Stimulated activated CD8-positive, alpha-beta memory T cell treated with anti-CD3 and anti-CD28 coated beads, Interleukin-2, amount 100 ng/mL, for 1 hour (primary cell): Measurements from ENCODE around the gene CMYA5.
"Not testable (repeated sequence)": the region's sequence is repeated elsewhere in the genome, so short reads cannot be mapped to it uniquely, and the experiment has no call there.

Experiments
- DNase-seq, 2 donors: peaks; one replicate each; pipeline ENCODE4 v3.0.0-alpha.2; 2020; ENCODE audit warnings: low read depth in 2 of 2

The CMYA5 gene

DNA sequence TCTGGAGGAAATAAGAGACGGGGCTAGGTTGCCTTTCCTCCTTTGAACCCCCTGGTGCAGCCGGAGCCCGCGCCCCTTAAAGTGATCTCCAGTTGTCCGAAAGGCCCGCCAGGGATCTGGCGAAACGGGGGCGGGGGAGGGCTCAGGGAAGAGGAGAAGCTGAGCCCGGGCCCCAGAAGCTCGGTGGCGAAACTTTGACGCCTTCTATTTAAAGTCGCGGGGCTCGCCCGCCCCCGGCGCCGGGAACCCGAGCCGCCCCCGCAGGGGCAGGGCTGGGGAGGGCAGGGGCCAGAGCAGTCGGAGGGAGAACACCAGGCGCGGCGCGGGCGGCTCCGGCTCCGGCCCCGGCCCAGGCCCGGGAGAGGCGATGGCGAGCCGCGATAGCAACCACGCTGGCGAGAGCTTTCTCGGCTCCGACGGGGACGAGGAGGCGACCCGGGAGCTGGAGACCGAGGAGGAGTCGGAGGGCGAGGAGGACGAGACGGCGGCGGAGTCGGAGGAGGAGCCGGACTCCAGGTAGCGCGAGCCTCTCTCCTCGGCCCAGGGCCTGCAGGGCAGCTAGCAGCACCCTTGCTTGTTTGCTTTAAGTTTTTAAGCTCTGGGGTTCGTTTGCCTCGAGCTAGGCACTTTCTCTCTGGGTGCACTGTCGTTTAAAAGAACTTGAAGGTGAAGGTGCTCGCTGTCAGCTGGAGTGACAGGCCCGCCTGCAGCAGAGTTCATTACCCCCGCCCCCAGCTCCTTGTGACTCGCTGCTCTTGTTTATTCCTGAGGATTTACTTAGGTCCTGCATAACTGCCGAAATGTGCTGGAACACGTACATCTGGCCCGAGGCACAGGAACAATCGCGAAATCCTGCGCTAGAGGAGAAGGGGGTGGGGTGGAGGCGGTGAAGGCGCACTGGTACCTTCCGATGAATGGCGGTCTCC, at the start of gene CMYA5:
Gene CMYA5, plus strand, starts transcription at position 296 of the 926 bp plus-strand sequence. Its CDS starts 72 bp downstream, at position 368.
- no peak for DNase-seq

DNA sequence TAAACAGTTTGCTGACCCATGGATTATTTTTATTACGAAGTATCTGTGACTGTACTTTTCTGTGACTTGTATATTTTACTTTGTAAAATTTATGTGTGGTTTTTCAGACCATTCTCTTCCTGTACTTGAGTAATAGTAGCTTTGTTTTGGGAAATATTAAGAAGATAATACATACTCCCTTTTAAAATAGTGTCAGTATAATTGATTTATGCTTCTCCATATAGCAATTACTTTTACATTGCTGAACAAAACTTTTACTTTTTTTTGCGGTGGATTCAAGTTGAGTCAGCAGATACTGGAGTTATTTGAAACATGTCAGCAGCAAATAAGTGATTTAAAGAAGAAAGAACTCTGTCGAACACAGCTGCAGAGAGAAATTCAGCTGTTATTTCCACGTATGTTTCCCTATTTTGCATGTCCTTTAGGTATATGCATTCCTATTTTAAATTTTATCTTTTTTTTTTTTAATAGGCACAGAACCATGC, 49.0 kb upstream of the CMYA5 start:
- DNase-seq, result no peak

DNA sequence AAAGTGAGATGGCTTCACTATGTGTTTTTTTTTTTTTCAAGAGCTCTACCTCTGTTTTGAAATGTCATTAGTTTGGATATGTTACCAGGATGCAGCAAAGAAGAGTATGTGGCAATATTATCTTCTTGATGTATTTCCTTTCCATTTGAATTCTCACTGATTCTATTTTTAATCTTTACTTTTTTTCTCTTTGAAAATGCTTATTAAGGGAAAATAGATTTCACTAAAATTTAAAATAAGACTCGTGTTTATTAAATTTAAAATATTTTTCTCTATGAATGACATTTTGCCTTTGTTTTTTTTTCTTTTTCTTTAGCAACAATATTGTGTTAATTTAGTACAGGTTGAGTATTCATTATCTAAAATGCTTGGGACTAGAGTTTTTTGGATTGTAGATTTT, 48.2 kb upstream of the CMYA5 start:
- no peak for DNase-seq

DNA sequence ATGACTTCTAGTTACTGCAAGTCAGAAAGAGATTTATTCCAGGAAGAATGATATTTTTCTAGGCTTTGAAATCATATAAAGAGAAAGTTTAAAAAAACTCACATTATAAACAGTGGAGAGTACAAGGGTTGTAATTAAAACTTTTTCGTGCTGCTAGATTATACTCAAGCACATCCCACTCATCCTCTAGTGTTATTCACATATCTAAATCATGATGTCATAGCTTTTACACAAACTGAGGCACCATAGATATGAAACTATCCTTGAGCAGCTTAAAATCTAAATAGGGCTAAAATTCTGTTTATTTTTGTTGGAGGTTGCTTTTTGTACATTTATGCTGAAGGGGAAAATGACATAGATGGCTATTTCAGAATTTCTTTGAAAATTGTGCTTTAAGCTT, 47.4 kb upstream of the CMYA5 start:
- DNase-seq, result no peak

DNA sequence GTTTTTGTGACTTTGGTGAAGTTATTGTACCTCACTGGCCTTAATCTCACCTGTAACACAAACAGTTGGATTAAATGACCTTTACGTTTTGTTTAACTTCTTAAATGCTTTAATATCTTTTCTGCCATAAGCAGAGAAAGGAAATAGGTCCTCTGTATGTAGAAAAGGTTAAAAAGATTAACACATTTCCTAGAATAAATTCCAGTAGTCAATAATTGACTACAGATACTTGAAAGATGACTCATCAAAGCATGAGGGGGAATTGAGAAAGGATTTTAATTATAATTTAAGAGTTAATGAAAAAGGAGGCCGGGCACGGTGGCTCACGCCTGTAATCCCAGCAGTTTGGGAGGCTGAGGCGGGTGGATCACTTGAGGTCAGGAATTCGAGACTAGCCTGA, 35.8 kb upstream of the CMYA5 start:
- DNase-seq, result no peak

DNA sequence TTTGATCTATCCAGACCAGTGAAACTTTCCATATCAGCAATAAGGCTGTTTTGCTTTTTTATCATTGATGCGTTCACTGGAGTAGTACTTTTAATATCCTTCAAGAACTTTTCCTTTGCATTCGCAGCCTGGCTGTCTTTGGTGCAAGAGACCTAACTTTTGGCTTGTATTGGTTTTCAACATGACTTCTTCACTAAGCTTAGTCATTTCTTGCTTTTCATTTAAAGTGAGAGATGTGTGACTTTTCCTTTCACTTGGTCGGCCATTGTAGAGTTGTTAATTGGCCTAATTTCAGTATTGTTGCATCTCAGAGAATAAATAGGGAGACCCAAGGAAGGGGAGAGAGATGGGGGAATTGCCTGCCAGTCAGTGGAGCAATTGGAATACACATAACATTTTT, 26.4 kb upstream of the CMYA5 start:
- no peak for DNase-seq

DNA sequence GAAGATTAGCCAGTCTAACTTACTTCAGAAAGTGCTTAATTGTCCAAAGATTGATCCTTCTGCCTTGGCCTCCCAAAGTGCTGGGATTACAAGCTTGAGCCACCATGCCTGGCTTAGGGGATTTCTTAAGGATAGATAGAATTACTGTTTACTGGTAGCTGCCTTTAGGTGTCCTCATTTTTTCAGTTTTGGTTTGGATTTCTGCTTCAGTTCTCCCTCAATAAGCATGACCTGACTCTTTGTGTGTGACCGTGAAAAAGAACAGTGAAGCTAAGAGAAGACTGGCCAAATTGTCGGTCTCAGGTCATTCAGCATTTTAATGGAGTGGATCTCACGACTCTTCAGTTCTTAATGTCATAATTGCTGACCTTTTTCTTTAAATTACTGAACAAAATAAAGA, 22.9 kb upstream of the CMYA5 start:
- no peak for DNase-seq

DNA sequence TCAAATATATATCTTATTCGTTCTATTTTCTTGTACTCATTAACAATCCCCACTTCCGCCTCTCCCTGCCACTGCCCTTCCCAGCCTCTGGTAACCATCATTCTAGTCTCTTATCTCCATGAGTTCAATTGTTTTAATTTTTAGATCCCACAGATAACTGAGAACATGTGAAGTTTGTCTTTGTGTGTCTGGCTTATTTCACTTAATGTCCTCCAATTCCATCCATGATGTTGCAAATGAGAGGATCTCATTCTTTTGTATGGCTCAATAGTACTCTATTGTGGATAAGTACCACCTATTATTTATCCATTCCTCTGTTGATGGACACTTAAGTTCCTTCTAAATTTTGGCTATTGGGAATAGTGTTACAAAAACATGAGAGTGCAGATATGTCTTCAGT, 17.2 kb upstream of the CMYA5 start:
- DNase-seq, result no peak

DNA sequence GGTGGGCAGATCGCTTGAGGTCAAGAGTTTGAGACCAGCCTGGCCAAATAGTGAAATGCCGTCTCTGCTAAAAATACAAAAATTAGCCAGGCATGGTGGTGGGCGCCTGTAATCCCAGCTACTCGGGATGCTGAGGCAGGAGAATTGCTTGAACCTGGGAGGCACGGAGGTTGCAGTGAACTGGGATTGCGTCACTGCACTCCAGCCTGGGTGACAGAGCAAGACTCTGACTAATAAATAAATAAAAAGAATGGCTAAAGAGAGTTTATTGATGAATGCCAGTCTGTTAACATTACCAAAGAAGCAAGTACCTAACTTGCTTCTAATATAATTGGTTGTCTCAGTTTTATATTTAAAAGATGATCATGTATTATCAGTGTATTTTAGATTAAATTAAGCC, 13.3 kb upstream of the CMYA5 start:
- DNase-seq, result not testable (repeated sequence)

DNA sequence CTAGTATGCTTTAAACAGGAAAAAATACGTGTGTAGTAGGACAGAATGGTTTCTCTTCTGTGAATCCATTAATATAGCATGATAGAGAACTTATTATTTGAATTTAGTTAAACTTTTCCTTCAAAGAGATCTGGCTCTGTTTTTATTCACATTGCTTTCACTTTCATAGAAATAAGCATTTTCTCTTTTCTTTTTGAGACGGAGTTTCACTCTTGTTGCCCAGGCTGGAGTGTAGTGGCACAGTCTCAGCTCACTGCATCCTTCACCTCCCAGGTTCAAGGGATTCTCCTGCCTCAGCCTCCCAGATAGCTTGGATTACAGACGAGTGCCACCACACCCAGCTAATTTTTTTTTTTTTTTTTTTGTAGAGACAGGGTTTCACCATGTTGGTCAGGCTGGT, 7.5 kb upstream of the CMYA5 start:
- DNase-seq, result not testable (repeated sequence)

DNA sequence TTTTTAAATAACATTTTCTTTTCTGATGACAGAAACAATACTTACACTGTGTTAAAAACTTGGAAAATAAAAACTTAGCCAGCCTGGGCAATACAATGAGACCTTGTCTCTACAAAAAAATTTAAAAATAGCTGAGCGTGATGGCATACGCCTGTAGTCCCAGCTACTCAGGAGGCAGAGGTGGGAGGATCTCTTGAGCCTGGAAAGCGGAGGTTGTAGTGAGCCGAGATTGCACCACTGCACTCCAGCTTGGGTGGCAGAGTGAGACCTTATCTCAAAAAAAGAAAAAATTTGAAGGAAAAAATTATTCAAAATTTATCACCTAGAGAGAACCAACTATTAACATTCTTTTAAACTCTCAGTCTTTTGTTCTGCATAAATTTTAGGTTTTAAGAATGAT, 4.9 kb upstream of the CMYA5 start:
- DNase-seq, result no peak

DNA sequence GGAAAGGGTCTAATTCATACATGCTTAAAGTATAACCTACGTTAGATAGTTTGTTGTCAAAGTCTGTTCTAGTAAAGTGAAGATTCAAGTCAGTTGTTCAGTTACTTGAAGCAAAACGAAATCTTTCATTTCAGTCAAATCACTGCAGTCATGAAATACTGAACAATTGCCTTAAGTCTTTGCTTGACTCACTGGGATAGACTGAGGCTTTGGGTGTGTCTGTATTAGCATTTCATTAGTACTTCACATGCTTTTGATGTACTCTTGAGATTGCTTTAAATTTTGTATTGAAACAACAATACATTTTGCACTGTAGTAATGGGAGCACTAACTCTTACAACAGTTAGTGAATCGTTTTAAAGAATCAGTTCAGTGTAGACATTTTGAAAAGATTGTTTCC, 4.0 kb upstream of the CMYA5 start:
- DNase-seq, result no peak

DNA sequence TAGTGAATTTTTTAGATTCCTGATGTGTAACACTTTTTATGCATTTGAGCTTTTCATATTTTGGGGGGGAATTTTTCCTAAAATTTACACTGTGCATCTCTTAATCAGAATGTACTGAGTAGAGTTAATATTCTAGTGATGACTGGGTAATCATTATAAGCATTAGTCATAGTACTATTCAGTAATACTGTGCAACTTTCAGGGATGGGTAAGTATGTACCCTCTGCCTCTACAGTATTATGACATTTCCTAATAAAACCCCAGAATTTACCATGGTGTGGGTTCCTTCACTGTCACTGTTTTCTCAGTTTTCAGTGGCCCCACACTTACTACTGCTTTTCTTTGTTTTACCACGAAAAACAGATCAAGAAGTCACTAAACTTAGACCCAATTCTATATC, 2.8 kb upstream of the CMYA5 start:
- no peak for DNase-seq

DNA sequence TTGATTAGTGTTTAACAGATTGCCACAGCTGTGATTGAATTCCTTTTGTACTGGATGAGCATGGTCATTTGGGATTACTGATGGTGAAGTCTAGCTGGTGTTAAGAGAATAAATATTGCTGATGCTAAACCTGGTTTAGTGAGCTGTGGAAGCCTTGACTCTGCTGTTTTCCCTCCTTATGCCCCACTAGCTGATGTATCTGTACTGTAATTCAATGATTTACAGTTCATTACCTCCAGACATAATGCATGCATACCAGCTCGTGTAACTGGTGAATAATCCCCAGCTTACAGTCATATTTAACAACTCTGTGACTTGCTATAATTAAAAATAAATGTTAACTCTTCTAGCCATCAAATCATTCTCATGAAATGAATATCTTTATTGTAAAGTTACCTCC, 1.7 kb upstream of the CMYA5 start:
- DNase-seq, result no peak

DNA sequence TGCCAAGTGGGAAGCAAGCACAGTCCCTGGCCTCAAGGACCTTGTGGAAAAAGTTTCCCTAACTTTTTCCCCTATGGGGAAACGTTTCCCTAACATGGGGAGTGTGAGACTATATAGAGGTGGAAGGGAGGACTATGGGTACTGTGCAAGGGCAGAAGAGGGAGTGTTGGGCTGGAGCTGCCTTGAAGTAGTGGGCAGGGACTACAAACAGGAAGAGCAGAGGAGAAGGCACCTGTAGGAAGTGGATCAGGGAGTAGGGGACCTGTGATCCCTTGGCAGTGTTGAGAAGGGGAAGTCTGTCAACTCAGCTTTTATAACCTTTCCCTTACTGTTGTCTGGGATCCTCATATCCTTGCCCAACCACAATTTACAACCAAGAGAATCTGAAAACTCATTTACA, 1.4 kb downstream of the CMYA5 start:
- DNase-seq, result no peak

DNA sequence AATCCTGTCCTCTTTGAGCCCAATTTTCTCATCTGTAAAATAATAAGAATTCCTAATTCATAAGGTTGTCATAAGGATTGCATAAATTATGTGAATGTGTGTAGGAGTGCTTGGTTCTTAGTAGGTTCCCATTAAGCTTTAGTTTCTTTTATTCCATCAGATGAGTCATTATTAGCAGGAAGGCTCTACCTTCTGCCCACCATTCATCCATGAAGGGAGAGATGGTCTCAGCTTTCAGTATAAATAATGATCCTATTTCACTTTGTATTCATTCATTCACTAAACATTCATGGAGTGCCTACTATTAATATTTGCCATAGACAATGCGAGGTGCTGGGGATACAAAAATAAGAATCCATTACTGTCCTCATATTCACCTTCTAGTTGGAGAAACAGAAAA, 3.0 kb downstream of the CMYA5 start:
- DNase-seq, result no peak

DNA sequence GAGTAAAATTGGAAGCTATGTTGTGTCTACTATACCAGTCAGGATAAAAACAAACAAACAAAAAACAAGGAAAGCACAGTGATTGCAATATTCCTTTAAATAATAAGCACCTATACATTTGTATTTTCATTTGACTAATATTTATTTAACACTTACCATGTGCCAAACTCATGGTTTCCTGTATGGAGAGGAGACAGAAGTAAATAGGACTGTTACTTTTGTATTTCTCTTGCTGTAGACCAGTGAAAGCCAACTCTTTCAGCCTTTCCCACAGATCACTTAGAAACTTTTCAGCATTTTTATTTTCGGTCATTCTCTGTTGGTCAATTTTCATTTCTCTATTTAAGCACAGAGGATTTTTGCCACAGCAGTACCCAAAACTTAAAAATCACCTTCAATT, 4.5 kb downstream of the CMYA5 start:
- no peak for DNase-seq

DNA sequence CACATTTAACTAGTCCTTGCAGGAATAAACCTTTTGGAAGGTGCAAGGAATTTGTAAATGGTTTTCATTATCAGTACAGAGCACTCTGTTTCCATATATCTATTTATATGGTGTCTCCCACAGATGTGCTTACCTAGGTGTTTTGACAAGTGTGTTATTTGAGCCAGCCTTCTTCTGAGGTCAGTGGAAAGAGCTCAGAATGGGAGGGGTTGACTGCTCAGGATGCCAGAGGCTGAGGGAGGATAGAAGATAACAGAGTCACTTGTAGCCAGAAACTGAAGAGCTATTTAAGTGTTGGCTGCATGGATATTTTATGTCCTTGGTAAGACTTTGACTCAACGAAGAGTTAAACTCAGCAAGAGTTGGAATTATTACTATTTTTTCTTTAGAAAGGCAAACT, 5.0 kb downstream of the CMYA5 start:
- no peak for DNase-seq

DNA sequence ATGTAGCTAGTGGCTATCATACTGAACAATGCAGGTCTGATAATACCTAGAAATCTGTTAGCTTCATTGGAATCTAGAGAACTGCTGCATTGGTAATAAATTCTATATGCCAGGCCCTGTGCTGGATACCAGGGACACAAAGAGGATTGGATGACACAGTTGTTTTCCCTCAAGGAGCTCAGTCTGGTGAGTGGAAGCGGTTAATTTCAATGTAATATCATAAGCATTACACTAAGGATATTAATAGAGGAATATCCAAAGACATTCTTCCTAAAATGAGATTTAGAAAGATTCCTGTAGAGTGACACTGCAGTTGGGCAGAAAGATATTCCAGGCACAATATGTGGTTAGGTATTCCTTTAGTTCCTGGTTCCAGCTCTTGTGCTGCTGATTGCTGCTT, 5.9 kb downstream of the CMYA5 start:
- DNase-seq, result no peak

DNA sequence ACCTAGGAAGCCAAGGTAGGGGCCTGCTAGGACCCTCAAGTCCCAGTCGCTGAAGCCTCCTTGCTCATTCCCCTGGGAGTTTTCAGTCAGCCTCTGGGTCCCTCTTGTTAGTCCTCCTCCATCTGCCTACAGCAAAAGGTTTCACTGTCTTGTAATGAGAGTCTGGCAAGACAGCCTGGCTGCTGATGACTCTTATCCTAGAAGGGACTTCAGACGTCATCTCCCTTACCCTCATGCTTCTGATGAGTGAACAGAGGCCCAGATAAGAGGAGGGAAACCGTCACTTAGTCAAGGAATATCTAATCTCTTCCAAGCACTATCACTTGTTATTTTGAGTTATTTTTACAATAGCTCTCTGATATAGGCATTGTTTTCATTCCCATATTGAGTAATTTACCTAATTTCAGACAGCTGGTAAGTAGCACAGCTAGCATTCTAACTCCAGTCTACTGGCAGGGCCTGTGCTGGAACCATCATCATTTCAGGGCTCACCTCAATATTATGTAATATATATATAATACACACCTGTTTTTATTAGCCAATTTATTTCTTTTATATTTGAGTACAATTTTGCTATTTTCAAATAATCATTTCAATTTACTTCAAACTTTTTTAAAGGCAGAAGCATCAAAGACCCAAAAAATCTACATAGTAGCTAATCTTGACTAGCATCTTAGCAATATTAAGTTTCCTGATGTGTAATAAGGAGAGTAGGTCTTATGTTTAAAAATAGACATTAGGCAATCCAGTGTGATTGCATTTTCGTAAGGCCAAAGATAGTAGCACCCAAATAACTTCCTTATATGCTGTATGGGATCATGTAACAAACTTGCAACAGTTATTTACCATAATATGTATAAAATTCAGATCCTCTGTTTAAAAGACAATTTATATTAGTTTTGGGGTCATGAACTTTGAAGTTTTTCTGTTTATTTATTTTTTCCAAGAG, 7.9 kb downstream of the CMYA5 start:
- DNase-seq, result no peak

DNA sequence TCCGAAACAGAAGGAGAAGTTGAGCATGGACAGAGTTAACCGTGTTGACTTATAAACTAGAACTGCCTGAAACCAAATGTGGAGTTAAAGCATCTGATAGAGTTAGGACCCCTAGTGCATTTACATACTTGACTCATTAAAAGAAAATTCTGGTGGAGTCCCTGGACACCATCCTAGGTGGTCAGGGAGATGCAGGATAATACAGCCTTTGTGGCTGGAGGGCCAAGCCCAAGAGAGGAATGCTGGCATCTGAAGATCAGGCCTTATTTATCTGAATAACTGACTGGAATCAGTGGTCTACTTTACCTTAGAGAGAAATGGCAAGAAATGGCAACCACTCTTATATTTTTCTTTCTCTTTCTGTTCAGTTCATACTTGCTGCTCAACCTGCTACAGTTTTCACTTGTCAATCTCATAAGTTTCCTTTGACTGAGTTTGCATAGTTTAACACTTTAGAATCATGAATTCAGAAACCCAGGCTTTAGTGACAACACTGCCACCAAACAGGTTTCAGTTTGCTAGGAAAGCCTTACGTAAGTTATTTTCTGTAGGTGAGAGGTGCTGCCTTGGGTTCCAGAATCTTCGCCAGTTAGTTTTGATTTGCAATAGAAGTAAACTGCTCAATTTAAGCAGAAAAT, 10.2 kb downstream of the CMYA5 start:
- no peak for DNase-seq
